Neural progenitor cell (in vitro differentiated cells): ENCODE data around the gene KDM7A. TPM values are rescaled to one million over a fixed set of nuclear protein-coding genes. Genes with fewer than 3 reads are reported as not detected.

ENCODE experiments used
- DNase-seq: peaks from one replicate; pipeline ENCODE4 v3.0.0-alpha.2; 2016; ENCODE audit warnings: low spot score
- H2AFZ ChIP-seq: fragments of 200-600 bp; sonication (generic); replicated peaks from 2 replicates; pipeline ENCODE4 v1.6.1; 2016; ENCODE audit warnings: antibody characterized with exemption
- H3F3A ChIP-seq: fragments of 200-600 bp; sonication (generic); 2 replicates; pipeline ENCODE4 v1.6.1; 2016; ENCODE audit warnings: antibody characterized with exemption, low read depth
- H3K27ac ChIP-seq: fragments of 200-600 bp; sonication (generic); 2 replicates; pipeline ENCODE4 v1.5.1; 2016; ENCODE audit warnings: mild to moderate bottlenecking
- H3K27me3 ChIP-seq: fragments of 200-600 bp; sonication (generic); 2 replicates; pipeline ENCODE4 v1.6.1; 2016; ENCODE audit warnings: mild to moderate bottlenecking, moderate library complexity
- H3K36me3 ChIP-seq: fragments of 200-600 bp; sonication (generic); 2 replicates; pipeline ENCODE4 v1.5.1; 2016
- H3K4me1 ChIP-seq: fragments of 200-600 bp; sonication (generic); 2 replicates; pipeline ENCODE4 v1.6.1; 2016; ENCODE audit warnings: mixed run types
- H3K4me2 ChIP-seq: fragments of 200-600 bp; sonication (generic); 2 replicates; pipeline ENCODE4 v1.6.1; 2016
- H3K4me3 ChIP-seq: fragments of 200-600 bp; sonication (generic); 2 replicates; pipeline ENCODE4 v1.5.1; 2016
- H3K79me2 ChIP-seq: fragments of 200-600 bp; sonication (generic); 2 replicates; pipeline ENCODE4 v1.6.1; 2016; ENCODE audit warnings: low read depth
- H3K9ac ChIP-seq: fragments of 200-600 bp; sonication (generic); 2 replicates; pipeline ENCODE4 v1.6.1; 2016
- H3K9me3 ChIP-seq: fragments of 200-600 bp; sonication (generic); 2 replicates; pipeline ENCODE4 v1.5.1; 2016; ENCODE audit warnings: low read depth
- H4K20me1 ChIP-seq: fragments of 200-600 bp; sonication (generic); 2 replicates; pipeline ENCODE4 v1.6.1; 2016; ENCODE audit warnings: low read depth
- H3K27ac Mint-ChIP-seq: 3 replicates; pipeline ENCODE4 v1.8.0; 2021; ENCODE audit warnings: mixed read lengths
- H3K27me3 Mint-ChIP-seq: 2 replicates; pipeline ENCODE4 v1.8.0; 2022; ENCODE audit warnings: low read depth, mild to moderate bottlenecking, inconsistent platforms, moderate library complexity, mixed read lengths; ENCODE audit not compliant: insufficient read depth
- H3K36me3 Mint-ChIP-seq: 3 replicates; pipeline ENCODE4 v1.8.0; 2021; ENCODE audit warnings: mixed read lengths
- H3K4me1 Mint-ChIP-seq: 3 replicates; pipeline ENCODE4 v1.8.0; 2021; ENCODE audit warnings: mixed read lengths
- H3K4me3 Mint-ChIP-seq: 3 replicates; pipeline ENCODE4 v1.8.0; 2021; ENCODE audit warnings: mild to moderate bottlenecking, moderate library complexity, mixed read lengths
- H3K9me3 Mint-ChIP-seq: 3 replicates; pipeline ENCODE4 v1.8.0; 2020; ENCODE audit warnings: mixed read lengths
- EZH2 ChIP-seq: fragments of 200-600 bp; sonication (generic); IDR thresholded peaks from 2 replicates; pipeline ENCODE4 v1.6.1; 2017; ENCODE audit warnings: antibody characterized with exemption, mild to moderate bottlenecking, moderate library complexity
- EZH2phosphoT487 ChIP-seq: fragments of 200-600 bp; sonication (generic); IDR thresholded peaks from 2 replicates; pipeline ENCODE4 v1.6.1; 2017; ENCODE audit warnings: antibody characterized with exemption
- total RNA-seq: library from RNA; depleted of rRNA; stranded (reverse); fragments of >200 nt; gene quantifications from 2 replicates; pipeline ENCODE4 v1.2.3, GENCODE V29; 2015; ENCODE audit warnings: low replicate concordance
- TF ChIP-seq, protein P1 (sequence below): fragments of 200-600 bp; sonication (generic); IDR thresholded peaks from 2 replicates; pipeline ENCODE4 v1.5.1; 2017; ENCODE audit warnings: antibody characterized with exemption, mild to moderate bottlenecking

KDM7A gene
- total RNA-seq, 1 donor from 2014 or later, result 13.6 TPM

DNA sequence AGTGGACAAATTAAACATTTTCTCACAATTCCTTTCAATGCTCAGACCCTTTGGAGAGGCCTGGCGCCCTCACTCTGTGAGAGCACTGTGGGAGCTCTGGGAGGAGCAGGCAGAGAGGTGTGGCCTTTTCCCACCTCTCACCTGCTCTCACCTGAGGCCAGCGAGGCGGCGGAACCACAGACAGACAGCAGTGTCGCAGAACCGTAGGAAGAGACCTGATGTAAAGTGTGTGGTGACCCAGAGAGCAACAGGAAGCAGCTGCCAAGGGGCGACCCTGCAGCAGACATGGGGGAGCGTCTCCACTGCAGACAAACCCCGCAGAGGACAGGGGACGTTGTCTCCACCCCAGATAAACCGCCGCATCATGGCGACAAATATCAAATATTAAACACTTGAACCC is 98.4 kb downstream of the KDM7A start:
- Mint-ChIP-seq H3K27ac (no peak overlapping the region), H3K4me1 (peaks cover 9% of the 10 kb centered on the region), H3K9me3 (no peaks in the 10 kb centered on the region), H3K36me3 (no peaks in the 10 kb centered on the region), H3K4me3 (no peak overlapping the region), H3K27me3 (peaks cover 2% of the 10 kb centered on the region)
- no peak overlapping the region for H2AFZ ChIP-seq
- no peak overlapping the region for H3K9ac ChIP-seq
- H3K4me1 ChIP-seq, result no peaks in the 10 kb centered on the region
- no peak overlapping the region for H3K27ac ChIP-seq
- DNase-seq, result no peak
- no peaks in the 10 kb centered on the region for H4K20me1 ChIP-seq
- H3K4me2 ChIP-seq, result no peak overlapping the region
- H3K27me3 ChIP-seq, result no peaks in the 10 kb centered on the region
- H3K4me3 ChIP-seq, result no peak overlapping the region
- no peaks in the 10 kb centered on the region for H3K9me3 ChIP-seq
- no peaks in the 10 kb centered on the region for H3K36me3 ChIP-seq
- peaks cover 3% of the 10 kb centered on the region for H3F3A ChIP-seq
- H3K79me2 ChIP-seq, result no peaks in the 10 kb centered on the region
- TF ChIP-seq, protein P1, sequence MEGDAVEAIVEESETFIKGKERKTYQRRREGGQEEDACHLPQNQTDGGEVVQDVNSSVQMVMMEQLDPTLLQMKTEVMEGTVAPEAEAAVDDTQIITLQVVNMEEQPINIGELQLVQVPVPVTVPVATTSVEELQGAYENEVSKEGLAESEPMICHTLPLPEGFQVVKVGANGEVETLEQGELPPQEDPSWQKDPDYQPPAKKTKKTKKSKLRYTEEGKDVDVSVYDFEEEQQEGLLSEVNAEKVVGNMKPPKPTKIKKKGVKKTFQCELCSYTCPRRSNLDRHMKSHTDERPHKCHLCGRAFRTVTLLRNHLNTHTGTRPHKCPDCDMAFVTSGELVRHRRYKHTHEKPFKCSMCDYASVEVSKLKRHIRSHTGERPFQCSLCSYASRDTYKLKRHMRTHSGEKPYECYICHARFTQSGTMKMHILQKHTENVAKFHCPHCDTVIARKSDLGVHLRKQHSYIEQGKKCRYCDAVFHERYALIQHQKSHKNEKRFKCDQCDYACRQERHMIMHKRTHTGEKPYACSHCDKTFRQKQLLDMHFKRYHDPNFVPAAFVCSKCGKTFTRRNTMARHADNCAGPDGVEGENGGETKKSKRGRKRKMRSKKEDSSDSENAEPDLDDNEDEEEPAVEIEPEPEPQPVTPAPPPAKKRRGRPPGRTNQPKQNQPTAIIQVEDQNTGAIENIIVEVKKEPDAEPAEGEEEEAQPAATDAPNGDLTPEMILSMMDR, result no peak
- TF ChIP-seq EZH2 (no peak), EZH2phosphoT487 (no peak)

DNA sequence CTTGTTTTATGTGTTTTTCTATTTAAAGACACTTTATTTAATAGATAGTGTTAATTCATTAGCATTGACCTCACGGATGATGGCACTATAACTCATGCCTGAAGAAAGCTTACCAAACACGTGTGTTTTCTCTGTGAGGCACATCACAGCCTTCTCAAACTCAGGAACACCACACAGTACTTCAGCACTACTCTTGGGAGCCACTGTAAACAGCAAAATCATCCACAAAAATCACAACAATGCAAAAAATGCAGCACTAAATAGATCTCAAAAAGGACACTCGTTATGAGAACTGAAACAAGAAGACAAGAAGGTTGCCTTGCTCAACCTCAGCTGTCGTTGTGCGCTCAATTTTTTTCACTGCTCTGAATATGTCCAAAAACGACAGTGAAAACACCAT is 102.0 kb downstream of the KDM7A start:
- Histone ChIP-seq H4K20me1 (no peaks in the 10 kb centered on the region), H3K4me3 (no peak overlapping the region), H2AFZ (no peak overlapping the region), H3K9ac (no peak overlapping the region), H3K9me3 (no peaks in the 10 kb centered on the region), H3K4me1 (no peaks in the 10 kb centered on the region), H3K36me3 (no peaks in the 10 kb centered on the region), H3F3A (peaks cover 3% of the 10 kb centered on the region), H3K27me3 (no peaks in the 10 kb centered on the region), H3K4me2 (no peak overlapping the region), H3K27ac (no peak overlapping the region), H3K79me2 (no peaks in the 10 kb centered on the region)
- H3K27me3 Mint-ChIP-seq, result no peaks in the 10 kb centered on the region
- peaks cover 2% of the 10 kb centered on the region for H3K9me3 Mint-ChIP-seq
- TF ChIP-seq EZH2phosphoT487, result no peak
- TF ChIP-seq, protein P1, result no peak
- no peak for TF ChIP-seq EZH2
- DNase-seq, result no peak
- H3K36me3 Mint-ChIP-seq, result no peaks in the 10 kb centered on the region
- peaks cover 9% of the 10 kb centered on the region for H3K4me1 Mint-ChIP-seq
- no peak overlapping the region for H3K27ac Mint-ChIP-seq
- no peak overlapping the region for H3K4me3 Mint-ChIP-seq

DNA sequence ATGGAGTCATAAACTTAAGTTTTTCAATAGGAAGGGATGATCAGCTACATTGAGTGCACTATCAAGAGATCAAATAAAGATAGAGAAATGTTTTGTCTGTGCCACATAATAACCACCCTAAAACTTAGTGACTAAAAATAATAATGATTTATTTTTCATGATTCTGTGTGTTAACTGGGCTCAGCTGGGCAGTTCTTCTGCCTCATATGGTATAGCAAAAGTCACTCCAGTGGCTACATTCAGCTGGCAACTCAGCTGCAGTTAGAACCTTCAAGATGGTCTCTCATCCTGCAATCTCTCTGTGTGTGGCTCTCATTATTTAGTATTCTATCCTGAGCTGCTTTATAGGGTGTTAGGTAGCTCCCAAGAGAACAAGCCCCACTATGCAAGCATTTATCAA is 106.2 kb downstream of the KDM7A start:
- Histone ChIP-seq H3K9me3 (no peaks in the 10 kb centered on the region), H3K36me3 (no peaks in the 10 kb centered on the region), H3K4me2 (no peak overlapping the region), H4K20me1 (no peaks in the 10 kb centered on the region), H3K27ac (no peak overlapping the region), H2AFZ (no peak overlapping the region), H3K9ac (no peak overlapping the region), H3K4me3 (no peak overlapping the region), H3K27me3 (no peaks in the 10 kb centered on the region), H3F3A (no peaks in the 10 kb centered on the region), H3K4me1 (no peaks in the 10 kb centered on the region), H3K79me2 (no peaks in the 10 kb centered on the region)
- TF ChIP-seq EZH2 (no peak), EZH2phosphoT487 (no peak)
- TF ChIP-seq, protein P1, result no peak
- H3K27me3 Mint-ChIP-seq, result no peaks in the 10 kb centered on the region
- no peak overlapping the region for H3K4me3 Mint-ChIP-seq
- peaks cover 19% of the 10 kb centered on the region for H3K9me3 Mint-ChIP-seq
- no peaks in the 10 kb centered on the region for H3K4me1 Mint-ChIP-seq
- peaks cover 2% of the 10 kb centered on the region for H3K36me3 Mint-ChIP-seq
- DNase-seq, result no peak
- no peak overlapping the region for H3K27ac Mint-ChIP-seq
